ENCODE measurements around the gene JAG1. TPM values are rescaled to one million over a fixed set of nuclear protein-coding genes. Genes with fewer than 3 reads are reported as not detected.

JAG1 gene
- total and polyA plus RNA-seq, 2 donors from 2014 or later: 18.0 to 132 TPM

GRCh38 chr20:10699941-10700340 is 26.1 kb upstream of the JAG1 start:
- Histone ChIP-seq H3K27ac (ENCODE audit: low read depth in 2 of 2, low read length in 2 of 2) (no peak overlapping the region), H3K27me3 (ENCODE audit: control insufficient read depth, insufficient read depth, low read length) (no peaks in the 10 kb centered on the region), H3K4me3 (ENCODE audit: low read length in 3 of 3) (no peak overlapping the region), H3K9me3 (ENCODE audit: control insufficient read depth in 2 of 3, insufficient read depth in 1 of 3, low read length in 3 of 3) (no peaks in the 10 kb centered on the region), H3K9ac (ENCODE audit: low read length in 3 of 3) (no peak overlapping the region), H3K36me3 (ENCODE audit: control insufficient read depth in 2 of 3, insufficient read depth in 3 of 3, low read length in 3 of 3) (no peaks in the 10 kb centered on the region), H3K4me1 (ENCODE audit: control insufficient read depth in 2 of 3, insufficient read depth in 2 of 3, low read depth in 1 of 3, low read length in 3 of 3) (no peaks in the 10 kb centered on the region)
- DNase-seq (no peak), FAIRE-seq (no peak)
- no peak for TF ChIP-seq CTCF (IDR thresholded peaks at IDR 0.05; ENCODE audit: borderline replicate concordance, extremely low read depth, insufficient read depth)
- intact Hi-C loops (cut with DNase I): no loop called here

GRCh38 chr20:10699489-10699888 is 25.7 kb upstream of the JAG1 start:
- Histone ChIP-seq H3K36me3 (ENCODE audit: control insufficient read depth in 2 of 3, insufficient read depth in 3 of 3, low read length in 3 of 3) (no peaks in the 10 kb centered on the region), H3K27ac (ENCODE audit: low read depth in 2 of 2, low read length in 2 of 2) (no peak overlapping the region), H3K4me1 (ENCODE audit: control insufficient read depth in 2 of 3, insufficient read depth in 2 of 3, low read depth in 1 of 3, low read length in 3 of 3) (no peaks in the 10 kb centered on the region), H3K9ac (ENCODE audit: low read length in 3 of 3) (no peak overlapping the region), H3K9me3 (ENCODE audit: control insufficient read depth in 2 of 3, insufficient read depth in 1 of 3, low read length in 3 of 3) (no peaks in the 10 kb centered on the region), H3K4me3 (ENCODE audit: low read length in 3 of 3) (no peak overlapping the region), H3K27me3 (ENCODE audit: control insufficient read depth, insufficient read depth, low read length) (no peaks in the 10 kb centered on the region)
- intact Hi-C loops (cut with DNase I): no loop called here
- DNase-seq: no peak
- no peak for TF ChIP-seq CTCF (IDR thresholded peaks at IDR 0.05; ENCODE audit: borderline replicate concordance, extremely low read depth, insufficient read depth)
- FAIRE-seq: no peak

GRCh38 chr20:10696650-10697049 is 22.9 kb upstream of the JAG1 start:
- DNase-seq (no peak), FAIRE-seq (no peak)
- no peaks in the 10 kb centered on the region for H3K27me3 ChIP-seq (ENCODE audit: control insufficient read depth, insufficient read depth, low read length)
- no peaks in the 10 kb centered on the region for H3K36me3 ChIP-seq (ENCODE audit: control insufficient read depth in 2 of 3, insufficient read depth in 3 of 3, low read length in 3 of 3)
- intact Hi-C loops (cut with DNase I): no loop called here
- H3K4me3 ChIP-seq (ENCODE audit: low read length in 3 of 3): no peak overlapping the region
- TF ChIP-seq CTCF (IDR thresholded peaks at IDR 0.05; ENCODE audit: borderline replicate concordance, extremely low read depth, insufficient read depth): peak; percentile 71
- H3K4me1 ChIP-seq (ENCODE audit: control insufficient read depth in 2 of 3, insufficient read depth in 2 of 3, low read depth in 1 of 3, low read length in 3 of 3): no peaks in the 10 kb centered on the region
- H3K9me3 ChIP-seq (ENCODE audit: control insufficient read depth in 2 of 3, insufficient read depth in 1 of 3, low read length in 3 of 3): no peaks in the 10 kb centered on the region
- no peak overlapping the region for H3K9ac ChIP-seq (ENCODE audit: low read length in 3 of 3)
- no peak overlapping the region for H3K27ac ChIP-seq (ENCODE audit: low read depth in 2 of 2, low read length in 2 of 2)

- Histone ChIP-seq H3K4me1 (ENCODE audit: control insufficient read depth in 2 of 3, insufficient read depth in 2 of 3, low read depth in 1 of 3, low read length in 3 of 3) (peaks cover 0 to 3% (median 0%) of the 10 kb centered on the region in 3 donors), H3K9ac (ENCODE audit: low read length in 3 of 3) (no peak overlapping the region), H3K27ac (ENCODE audit: low read depth in 2 of 2, low read length in 2 of 2) (no peak overlapping the region), H3K27me3 (ENCODE audit: control insufficient read depth, insufficient read depth, low read length) (no peaks in the 10 kb centered on the region), H3K36me3 (ENCODE audit: control insufficient read depth in 2 of 3, insufficient read depth in 3 of 3, low read length in 3 of 3) (no peaks in the 10 kb centered on the region), H3K9me3 (ENCODE audit: control insufficient read depth in 2 of 3, insufficient read depth in 1 of 3, low read length in 3 of 3) (no peaks in the 10 kb centered on the region), H3K4me3 (ENCODE audit: low read length in 3 of 3) (no peak overlapping the region)
- TF ChIP-seq CTCF (IDR thresholded peaks at IDR 0.05; ENCODE audit: borderline replicate concordance, extremely low read depth, insufficient read depth): no peak
- FAIRE-seq: no peak
- no peak for DNase-seq
- intact Hi-C loops (cut with DNase I): no loop called here
Observed at GRCh38 chr20:10689385-10689784, 15.6 kb upstream of the JAG1 start.
